Epithelial cell of proximal tubule (primary cell): ENCODE results near the gene ZNF778. TPM values are rescaled to one million over a fixed set of nuclear protein-coding genes. Genes with fewer than 3 reads are reported as not detected.

Experiments
- DNase-seq: peaks from one replicate; pipeline ENCODE4 v3.0.0-alpha.2; 2011; ENCODE audit warnings: low read depth
- H3K4me3 ChIP-seq: 2 replicates; pipeline ENCODE4 v1.5.1; 2011; ENCODE audit warnings: low read depth, mild to moderate bottlenecking, low read length
- total RNA-seq: library from RNA; depleted of rRNA; stranded (reverse); fragments of >200 nt; gene quantifications from 2 replicates; pipeline ENCODE4 v1.2.3, GENCODE V29; 2015
- TF ChIP-seq, protein P1 (sequence below): conservative IDR thresholded peaks from 2 replicates; pipeline ENCODE4 v1.5.1; 2012; ENCODE audit warnings: low read depth, mild to moderate bottlenecking, low read length

ZNF778 gene
- total RNA-seq, 1 donor from 2014 or later: 3.7 TPM

DNA sequence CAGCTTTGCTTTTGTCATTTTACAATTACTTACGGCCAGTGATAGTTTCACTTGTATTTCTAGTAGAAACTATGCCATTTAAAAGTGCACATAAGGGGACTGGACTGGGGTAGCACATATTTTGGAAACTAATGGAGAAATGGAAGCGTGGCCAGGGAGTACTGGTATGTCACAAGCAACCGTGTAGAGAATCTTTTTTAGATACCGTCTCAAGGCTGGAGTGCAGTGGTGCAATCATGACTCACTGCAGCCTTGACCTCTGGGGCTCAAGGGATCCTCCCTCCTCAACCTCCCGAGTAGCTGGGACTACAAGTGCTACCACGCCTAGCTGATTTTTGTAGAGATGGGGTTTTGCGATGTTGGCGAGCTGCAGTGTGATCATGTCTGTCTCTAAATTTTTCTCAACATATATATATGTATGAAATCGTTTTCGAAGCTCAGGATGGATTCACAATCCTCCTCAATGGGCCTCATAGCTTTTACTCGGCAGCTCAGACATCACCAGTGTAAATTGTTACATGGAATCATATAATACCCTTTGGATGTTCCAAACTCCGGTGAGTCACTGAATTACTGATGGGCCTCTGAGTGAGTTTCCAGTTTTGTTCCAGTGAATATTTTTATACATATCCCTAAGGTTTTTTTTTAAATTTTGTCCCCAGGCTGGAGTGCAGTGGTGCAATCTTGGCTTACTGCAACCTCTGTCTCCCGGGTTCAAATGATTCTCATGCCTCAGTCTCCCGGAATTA is 51.7 kb downstream of the ZNF778 start:
- TF ChIP-seq, protein P1, sequence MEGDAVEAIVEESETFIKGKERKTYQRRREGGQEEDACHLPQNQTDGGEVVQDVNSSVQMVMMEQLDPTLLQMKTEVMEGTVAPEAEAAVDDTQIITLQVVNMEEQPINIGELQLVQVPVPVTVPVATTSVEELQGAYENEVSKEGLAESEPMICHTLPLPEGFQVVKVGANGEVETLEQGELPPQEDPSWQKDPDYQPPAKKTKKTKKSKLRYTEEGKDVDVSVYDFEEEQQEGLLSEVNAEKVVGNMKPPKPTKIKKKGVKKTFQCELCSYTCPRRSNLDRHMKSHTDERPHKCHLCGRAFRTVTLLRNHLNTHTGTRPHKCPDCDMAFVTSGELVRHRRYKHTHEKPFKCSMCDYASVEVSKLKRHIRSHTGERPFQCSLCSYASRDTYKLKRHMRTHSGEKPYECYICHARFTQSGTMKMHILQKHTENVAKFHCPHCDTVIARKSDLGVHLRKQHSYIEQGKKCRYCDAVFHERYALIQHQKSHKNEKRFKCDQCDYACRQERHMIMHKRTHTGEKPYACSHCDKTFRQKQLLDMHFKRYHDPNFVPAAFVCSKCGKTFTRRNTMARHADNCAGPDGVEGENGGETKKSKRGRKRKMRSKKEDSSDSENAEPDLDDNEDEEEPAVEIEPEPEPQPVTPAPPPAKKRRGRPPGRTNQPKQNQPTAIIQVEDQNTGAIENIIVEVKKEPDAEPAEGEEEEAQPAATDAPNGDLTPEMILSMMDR: no peak
- no peak overlapping the region for H3K4me3 ChIP-seq
- no peak for DNase-seq

DNA sequence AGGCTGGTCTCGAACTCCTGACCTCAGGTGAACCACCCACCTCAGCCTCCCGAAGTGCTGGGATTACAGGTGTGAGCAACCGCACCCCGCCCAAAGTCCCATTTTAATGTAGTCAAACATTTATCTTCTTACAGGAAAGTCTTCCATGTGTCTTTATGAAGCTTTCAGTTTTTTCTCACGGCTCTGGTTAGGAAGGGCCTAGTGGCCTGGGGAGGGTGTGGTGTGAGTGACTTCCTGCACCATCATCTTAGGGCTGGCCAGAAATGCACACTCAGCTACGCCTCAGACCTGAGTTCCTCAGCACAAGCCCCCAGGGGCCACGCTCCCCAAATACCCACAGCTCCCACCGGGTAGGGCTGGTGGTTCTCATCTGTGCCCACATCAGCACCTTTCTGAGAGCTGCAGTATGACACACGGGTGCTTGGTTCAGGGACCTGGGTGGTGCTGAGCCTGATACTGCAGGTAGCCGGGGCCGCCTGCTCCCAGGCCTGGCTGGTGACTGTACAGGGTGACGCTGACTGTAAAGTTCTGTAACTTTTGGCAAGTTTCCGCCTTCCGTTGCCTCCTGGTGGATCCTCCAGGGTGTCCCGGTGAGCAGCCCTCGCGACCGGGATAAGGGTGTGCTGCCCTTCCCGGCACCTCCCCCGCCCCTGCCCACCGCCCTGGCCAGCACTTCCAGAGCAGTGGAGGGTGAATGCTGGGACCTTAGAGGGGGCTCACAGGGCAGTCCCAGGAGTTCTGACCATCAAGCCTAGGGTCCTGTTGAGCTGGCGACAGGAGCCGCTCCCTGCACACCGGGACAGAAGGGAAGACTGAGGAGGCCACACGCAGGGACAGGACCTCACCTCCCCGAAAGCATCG is 52.5 kb downstream of the ZNF778 start:
- no peak overlapping the region for H3K4me3 ChIP-seq
- TF ChIP-seq, protein P1: no peak
- no peak for DNase-seq

DNA sequence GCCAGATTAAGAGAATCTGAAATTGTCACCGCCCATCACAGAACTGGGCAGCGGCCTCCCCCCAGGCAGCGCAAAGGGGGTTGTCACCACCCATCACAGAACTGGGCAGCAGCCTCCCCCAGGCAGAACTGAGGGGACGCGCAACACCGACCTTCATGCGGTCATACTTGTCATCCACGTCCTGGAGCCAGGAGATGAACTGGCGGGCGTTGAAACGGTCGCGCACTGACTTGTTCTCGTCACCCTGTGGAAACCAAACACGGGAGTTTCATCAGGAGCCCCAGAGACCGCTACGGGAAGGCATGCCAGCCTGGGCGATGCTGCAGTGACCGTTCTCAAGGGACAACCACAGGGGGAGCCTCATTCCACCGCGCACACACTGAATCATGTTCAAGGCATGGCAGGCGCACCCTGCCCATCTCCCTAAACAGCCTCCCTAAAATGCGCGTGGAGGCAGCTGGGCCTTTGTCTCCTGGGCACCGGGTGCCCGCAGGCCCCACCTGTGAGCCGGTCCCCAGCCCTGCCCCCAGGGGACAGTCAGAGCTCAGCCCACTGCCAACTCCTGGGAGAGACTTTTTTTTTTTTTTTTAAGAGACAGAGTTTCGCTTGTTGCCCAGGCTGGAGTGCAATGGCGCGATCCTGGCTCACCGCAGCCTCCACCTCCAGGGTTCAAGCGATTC is 53.3 kb downstream of the ZNF778 start:
- no peak for DNase-seq
- TF ChIP-seq, protein P1: no peak

DNA sequence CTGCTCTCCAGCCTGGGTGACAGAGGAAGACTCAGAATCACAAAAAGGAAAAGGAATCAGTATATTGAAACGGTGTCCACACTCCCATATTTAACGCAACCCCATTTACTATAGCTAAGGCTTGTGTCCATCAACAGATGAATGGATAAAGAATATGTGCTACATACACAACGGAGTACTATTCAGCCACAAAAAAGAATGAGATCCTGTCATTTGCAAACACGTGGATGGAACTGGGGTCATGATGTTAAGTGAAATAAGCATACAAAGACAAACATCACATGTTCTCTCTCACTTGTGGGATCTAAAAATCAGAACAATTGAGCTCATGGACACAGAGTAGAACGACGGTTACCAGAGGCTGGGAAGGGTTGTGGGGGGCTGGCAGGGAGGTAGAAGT is 55.1 kb downstream of the ZNF778 start:
- TF ChIP-seq, protein P1: no peak
- no peak overlapping the region for H3K4me3 ChIP-seq
- DNase-seq: no peak

More for the DNA sequence above, 53.3 kb downstream of the ZNF778 start:
- H3K4me3 ChIP-seq: no peak overlapping the region

DNA sequence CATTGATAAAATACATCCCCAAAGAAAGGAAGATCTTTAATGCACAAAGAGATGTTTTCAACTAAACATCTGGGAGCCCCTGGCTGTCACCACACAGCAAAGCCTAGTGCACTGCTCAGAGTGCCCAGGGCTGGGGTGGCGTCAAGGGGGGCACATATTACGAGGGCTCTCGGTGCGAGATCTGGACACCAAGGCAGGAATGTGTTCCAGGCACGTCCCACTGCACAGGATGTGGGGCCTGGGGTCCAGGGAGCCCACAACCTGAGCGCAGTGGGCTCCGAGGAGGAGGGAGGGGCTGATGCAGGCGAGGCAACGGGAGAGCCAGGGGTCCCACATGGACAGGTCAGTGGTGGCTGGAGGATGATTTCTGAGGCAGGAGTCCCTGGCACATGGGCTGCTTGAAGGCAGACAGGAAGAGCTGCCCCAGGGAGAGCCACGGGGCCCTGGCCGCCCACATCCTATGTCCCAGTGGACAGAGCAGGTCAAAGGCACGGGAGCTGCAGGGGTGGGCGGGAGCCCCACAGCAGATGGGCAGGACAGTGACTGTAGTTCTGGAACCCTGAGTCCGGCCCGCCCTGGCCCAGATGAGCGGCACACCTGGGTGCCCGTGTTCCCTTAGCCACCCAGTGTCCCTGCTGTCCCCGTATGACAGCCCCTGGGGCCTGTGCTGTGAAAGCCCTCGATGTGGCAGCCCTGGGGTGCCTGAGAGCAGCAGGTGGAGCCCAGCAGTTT is 56.4 kb downstream of the ZNF778 start:
- no peak overlapping the region for H3K4me3 ChIP-seq
- DNase-seq: no peak
- TF ChIP-seq, protein P1: no peak

DNA sequence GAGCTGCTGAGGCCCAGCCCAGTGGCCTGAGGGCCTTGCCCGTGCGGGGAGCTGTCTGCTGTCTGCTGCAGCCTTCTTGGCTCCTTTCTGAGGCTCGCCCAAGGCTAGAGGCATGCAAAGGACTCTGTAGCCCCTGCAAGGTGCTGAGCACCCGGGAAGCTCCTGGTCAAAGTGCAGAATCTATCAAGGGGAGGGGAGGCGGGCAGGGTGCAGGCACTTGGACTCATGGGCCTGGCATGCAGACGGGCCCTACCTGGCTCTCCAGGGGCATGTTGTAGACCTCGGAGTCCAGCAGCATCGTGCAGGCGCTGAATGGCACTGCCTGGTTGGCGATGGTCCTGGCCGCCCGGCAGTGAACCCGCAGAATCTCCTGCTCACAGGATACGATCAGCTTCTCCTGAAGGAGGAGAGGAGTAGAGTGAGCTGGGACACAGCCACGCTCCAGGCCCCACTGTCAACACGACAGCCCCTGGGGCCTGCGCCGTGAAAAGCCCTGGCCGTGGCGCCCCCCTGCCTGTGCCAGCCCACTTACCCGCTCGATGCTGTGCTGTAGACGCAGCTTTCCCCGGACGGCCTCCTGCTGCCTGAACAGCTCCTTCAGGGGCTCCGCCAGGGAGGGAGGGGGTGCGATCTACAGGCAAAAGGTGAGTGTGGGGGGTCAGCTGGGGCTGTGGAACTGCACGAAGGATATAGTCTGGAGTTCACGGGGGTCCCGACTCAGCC is 57.2 kb downstream of the ZNF778 start:
- no peak for DNase-seq
- TF ChIP-seq, protein P1: no peak
- H3K4me3 ChIP-seq: no peak overlapping the region
